NCI-H69 (cell line): ENCODE results near the gene SHH.
"Not testable (repeated sequence)": the region's sequence is repeated elsewhere in the genome, so short reads cannot be mapped to it uniquely, and the experiment has no call there.

Source experiments
- DNase-seq: peaks from one replicate; lab custom pipeline; 2025; lab: John Stamatoyannopoulos, UW

Gene SHH

GRCh38 chr7:155842496-155843265, 30.4 kb upstream of the SHH start:
- no peak for DNase-seq

DNA sequence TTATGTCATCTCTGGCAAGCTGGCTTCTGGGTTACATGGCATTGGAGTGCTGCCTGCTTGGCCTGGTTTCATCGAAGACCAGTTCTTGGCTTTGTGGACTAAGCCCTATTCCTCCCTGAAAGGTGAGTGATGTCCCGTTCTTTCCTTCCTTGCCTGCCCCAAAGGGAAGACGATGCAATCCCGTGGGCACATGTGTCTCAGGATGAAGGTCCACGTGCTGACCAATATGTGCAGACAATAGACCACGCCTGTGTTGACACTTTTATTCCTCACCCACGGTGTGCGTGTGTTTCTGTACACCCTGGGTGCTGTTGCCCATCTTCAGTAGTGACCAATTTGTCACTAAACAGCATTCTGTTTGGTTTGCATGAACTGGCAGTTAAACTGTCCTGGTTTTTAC, 28.6 kb upstream of the SHH start:
- no peak for DNase-seq

- DNase-seq = no peak
These were observed 28.1 kb upstream of the SHH start for GRCh38 chr7:155840262-155840885.

DNA sequence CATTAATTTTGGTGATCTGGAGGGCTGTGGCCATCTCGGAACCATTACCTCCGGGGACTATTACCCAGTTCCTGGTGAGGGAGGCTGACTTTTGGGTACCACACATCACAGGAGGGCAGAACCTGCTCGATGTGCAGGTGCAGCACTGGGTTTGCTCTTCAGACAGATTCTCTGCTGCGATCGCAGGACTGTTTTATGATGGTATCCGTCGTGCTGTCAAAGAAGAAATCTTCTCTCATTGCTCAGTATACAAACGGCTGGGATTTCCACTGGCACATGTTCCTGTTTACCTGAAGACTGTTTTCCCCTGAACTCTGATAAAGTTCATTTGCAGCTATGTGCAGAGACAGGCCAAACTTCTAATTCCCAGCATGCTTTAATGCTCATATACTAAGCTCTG, 27.2 kb upstream of the SHH start:
- DNase-seq = no peak

- DNase-seq = not testable (repeated sequence)
These were observed 26.0 kb upstream of the SHH start for GRCh38 chr7:155838312-155838711.

- no peak for DNase-seq
These were observed 24.8 kb upstream of the SHH start for GRCh38 chr7:155837126-155837479.

DNA sequence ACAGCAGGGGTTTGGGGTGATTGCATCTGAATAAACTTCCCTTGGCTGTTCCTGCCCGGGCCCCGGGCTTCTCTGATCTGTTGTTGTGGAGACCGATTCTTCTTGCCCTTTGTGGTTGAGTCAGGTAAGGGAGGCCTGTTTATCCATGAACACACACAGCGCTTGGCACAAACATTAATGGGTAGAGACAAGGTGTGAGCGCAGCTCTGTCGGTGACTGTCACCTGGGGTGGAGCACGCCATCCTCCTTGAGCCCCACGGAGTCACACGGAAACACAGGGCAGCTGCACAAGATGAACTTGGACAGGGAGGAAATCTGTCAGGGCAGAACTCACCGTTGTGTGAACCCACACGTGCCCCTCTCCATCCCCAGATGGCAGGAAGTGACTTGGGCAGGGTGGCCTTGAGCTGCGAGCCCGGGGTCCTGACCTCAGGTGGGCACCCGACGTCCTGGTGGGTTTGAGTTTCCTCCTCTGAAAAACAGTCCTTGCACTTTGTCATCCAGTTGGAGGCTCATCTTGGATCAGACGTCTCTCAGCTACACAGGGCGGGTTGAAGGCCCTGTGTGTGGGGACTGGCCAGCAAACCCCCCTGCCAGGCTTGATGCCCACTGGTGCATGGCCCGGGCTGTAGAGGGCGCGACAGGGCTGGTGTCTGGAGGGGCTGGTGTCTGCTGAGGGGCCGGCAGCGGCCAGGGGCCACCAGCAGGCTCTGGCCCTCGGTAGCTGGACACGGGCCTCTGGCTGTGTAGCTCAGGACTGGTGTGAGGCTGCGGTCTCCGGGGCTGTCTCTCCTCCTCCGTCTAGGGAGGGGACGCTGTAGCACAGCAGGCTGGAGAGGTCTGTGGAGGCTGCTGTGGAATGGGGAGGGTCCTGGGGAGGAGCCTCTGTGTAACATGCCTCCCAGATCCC, 24.2 kb upstream of the SHH start:
- DNase-seq = no peak

- DNase-seq = no peak
These were observed 23.4 kb upstream of the SHH start for GRCh38 chr7:155835446-155836215.

GRCh38 chr7:155834486-155835048, 22.3 kb upstream of the SHH start:
- no peak for DNase-seq

- no peak for DNase-seq
These were observed 21.4 kb upstream of the SHH start for GRCh38 chr7:155833651-155834050.

- DNase-seq = no peak
These were observed 20.3 kb upstream of the SHH start for GRCh38 chr7:155832581-155832981.

- no peak for DNase-seq
These were observed 19.7 kb upstream of the SHH start for GRCh38 chr7:155831807-155832524.

- DNase-seq = no peak
These were observed 18.9 kb upstream of the SHH start for GRCh38 chr7:155830961-155831806.

- DNase-seq = no peak
These were observed 17.7 kb upstream of the SHH start for GRCh38 chr7:155829796-155830470.

DNA sequence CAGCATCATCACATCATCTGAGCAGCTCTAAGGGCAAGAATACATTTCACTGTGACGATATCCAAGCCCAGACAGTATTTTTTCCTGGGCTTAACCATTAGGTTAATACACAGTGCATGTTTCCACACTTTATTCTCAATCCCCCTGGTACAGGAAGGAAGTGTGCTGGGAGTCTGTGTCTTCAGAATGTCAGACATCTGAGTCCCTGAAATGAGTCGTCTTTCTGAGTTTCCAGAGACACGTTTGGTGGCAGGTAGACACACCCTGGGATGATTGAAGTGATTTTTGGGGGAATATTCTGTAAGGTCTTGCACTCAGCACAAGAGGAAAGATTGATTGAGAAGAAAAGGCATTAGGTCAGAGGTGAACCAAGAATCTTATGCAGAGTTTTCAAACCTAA, 13.1 kb upstream of the SHH start:
- no peak for DNase-seq

DNA sequence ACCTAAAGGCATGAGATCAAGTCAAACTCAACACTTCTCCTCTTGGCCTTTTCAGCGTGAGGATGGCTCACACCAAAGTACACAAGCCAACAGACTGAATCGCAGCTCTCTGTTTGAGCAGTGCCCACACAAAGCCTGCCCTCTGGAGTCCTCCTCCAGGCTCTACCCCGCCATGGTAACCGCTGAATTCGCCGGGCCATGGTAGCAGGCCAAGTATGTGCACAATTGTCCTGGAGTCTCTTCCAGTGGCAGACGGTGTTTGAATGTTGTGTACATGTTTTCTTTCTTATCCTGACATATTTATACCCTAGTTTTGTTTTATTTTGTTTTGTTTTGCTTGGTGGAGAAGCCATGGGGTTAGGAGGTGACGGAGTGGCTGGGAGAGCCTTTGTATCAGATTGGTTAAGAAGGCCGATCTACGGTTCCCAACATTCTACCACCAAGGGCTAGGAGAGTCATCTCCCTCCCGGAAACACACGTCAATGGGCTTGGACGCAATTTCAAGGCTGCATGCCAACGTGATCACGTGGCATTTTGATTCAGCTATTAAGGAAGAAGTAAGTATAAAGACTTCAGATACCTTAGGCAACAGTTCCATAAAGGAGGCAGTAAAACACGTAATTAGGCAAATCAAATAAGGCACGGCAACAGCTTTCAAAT, 12.1 kb upstream of the SHH start:
- DNase-seq = no peak

- no peak for DNase-seq
These were observed 9.6 kb upstream of the SHH start for GRCh38 chr7:155821851-155822250.

GRCh38 chr7:155820788-155821187, 8.5 kb upstream of the SHH start:
- DNase-seq = no peak

DNA sequence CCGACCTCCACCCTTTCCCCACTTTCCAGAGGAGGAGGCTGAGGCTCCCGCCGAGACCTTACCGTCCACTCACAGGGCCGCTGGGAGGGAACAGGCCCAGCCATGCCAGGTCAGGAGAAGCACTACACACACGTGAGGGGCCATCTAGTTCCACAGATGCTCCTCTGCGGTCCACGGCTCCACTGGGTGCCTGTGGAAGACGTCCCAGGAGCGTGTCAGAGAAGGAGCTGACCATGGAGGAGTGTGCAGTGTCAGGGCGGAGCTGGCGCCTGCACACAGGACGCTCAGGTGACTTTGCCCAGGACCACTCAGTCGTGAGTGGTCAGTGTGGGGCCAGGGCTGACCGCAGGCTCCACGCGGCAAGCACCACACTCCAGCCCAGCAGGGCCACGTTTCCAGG, 8.0 kb upstream of the SHH start:
- no peak for DNase-seq
